Fibroblast of upper back skin (primary cell): ENCODE measurements around the gene DNAJB1.
"Not testable (repeated sequence)": the region's sequence is repeated elsewhere in the genome, so short reads cannot be mapped to it uniquely, and the experiment has no call there.

Source experiments
- DNase-seq: peaks from one replicate; pipeline ENCODE4 v3.0.0-alpha.2; 2013

DNAJB1 gene

DNA sequence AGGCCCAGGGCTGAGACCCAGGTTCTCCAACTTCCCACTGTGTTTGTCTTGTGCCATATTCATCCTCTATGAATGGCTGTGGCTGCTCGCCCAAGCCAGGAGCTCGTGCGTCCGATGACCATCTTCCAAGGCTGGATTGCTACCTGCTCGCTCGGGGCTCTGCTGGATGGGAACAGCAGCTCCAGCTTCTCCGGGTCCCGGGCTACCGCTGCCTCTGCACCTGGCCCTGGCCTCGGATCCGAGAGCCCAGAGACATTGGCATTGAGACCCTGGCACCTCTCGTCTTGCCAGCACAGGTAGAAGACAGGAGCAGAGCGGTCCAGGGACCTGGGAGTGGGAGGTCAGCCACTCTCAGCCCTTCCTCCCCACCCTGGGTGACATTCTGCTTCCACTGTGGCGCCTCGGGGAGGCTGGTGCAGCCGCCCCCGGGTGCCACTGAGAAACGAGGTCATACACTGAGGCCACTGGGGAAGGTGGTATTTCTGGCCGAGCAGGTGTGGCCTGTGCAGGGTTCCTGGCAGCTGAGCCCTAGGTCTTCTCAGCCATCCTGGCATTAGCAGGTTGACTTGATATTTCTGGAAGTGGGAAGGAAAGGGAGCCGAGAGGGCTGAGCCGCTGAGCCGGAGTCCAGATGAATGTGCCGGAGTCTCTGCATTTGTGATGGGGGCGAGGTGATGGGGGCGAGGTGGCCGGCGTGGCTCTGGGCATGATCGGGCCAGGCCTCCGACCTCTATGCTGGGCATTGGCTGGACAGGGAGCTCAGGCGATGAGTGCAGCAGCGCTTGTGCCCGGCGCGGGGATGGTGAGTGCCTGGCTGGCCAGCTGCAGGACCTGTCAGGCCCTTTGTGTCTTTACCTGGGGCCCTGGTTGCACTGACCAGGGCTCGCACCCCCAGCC lies 35.1 kb upstream of the DNAJB1 start:
- DNase-seq = no peak

DNA sequence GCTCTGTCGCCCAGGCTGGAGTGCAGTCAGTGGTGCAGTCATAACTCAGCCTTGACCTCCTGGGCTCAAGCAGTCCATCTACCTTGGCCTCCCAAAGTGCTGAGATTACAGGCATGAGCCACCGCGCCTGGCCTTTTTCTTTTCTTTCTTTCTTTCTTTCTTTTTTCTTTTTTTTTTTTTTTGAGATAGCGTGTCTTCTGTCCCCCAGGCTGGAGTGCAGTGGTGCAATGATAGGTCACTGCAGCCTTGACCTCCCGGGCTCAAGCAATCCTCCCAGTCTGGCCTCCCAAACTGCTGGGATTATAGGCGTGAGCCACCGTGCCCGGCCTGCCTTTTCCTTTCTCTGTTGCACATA lies 33.8 kb upstream of the DNAJB1 start:
- DNase-seq = not testable (repeated sequence)

DNA sequence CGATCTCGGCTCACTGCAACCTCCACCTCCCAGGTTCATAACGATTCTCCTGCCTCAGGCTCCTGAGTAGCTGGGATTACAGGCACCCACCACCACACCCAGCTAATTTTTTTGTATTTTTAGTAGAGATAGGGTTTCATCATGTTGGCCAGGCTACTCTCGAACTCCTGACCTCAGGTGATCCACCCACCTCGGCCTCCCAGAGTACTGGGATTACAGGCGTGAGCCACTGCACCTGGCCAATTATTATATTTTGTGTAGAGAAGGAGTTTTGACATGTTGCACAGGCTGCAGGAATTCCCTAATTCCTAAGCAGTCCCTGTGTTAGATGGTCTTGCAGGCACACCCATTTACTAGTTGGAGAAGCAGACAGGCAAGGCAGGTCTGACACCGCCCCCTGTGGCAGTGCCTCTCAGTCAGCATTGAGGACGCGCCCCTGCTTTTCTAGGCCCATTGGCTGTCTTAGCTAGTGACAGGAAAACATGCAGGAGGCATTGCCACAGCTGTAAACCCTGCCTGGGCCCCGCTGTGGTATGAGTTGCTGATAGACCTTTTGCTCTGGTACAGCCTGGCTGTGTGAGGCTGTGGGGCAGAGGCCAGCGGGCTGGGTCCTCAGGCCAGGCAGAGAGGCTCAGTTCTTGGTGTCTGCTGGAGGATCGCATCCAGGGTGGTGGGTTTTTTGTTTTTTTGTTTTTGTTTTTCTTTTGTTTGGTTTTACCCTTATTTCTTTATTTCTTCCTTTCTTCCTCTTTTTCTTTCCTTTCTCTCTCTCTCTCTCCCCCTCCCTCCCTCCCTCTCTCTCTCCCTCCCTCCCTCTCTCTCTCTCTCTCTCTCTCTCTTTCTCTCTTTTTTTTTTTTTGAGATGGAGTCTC lies 33.2 kb upstream of the DNAJB1 start:
- DNase-seq = not testable (repeated sequence)

DNA sequence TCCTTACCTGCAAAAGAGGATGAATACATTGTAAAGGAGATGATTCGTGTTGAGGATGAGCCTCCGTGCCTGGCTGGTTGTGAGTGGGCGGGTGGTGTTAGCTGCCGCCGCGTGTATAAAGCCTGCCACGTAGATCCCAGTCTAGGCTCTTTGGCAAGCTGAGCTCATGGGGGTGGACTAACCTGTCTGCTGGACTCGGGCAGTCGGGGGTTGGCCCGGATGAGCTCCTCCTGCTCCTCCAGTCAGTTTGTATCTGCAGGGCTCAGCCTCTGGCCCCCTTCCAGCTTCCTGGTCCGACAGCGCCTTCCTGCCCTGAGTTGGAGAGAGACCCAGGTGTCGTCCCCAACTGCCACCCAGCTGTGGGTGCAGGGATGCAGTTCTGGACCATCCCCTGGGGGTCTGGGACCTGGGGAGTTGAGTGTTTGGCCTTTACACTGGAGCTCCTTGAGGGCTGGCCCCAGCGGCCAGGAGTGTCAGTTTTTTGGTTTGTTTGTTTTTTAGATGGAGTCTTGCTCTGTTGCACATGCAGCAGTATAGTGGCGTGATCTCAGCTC lies 32.1 kb upstream of the DNAJB1 start:
- DNase-seq = no peak

DNA sequence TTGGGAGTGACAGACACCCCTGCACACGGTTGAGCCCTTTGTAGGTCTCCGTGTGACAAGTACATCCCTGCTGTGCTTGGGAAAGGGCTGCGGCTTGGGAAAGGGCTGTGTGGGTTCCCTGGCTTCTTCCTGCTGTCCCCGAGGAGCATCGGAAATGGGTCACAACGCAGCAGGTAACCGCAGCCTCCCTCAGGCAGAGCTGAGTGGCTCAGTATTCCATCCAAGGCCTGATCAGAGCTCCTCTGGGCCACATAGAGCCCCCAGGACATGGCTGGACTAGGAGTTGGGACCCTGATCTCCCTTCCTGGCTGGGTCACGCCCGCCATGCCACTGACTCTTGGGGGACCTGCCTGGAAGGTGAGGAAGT lies 27.5 kb upstream of the DNAJB1 start:
- DNase-seq = no peak

DNA sequence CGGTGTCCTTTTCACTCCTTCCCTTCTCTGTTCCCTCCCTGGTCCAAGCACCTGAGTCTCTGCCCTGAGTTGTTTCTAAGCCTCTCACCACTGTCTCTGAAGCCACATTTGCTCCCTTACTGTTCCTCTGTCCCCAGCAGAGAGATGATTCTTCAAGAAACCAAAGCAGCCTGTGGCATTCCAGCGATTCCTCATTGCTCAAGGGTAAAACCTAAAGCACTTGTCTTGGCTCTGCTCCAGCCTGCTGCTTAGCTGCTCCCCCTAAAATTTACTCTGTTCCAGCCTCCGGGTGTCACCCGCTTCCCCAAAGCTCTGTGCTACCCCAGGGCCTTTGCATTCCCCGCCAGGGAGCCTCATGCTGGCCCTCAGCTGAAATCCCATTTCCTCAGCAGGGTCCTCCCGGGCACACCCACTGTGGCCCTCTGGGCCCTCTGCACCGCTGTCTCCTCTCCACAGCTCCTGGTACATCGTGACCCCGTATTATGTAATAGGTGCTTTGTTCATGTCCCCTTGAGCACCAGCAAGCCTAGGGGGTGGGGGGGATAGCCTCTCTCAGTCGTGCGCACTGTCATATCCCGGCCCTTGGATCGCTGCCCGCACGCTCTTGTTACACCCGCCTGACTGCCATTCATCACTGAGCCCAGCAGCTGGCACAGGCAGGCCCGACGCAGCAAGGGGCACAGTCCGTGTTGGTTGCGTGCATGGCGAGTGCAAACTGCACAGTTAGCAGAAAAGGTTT lies 26.9 kb upstream of the DNAJB1 start:
- peak; percentile 25 for DNase-seq

DNA sequence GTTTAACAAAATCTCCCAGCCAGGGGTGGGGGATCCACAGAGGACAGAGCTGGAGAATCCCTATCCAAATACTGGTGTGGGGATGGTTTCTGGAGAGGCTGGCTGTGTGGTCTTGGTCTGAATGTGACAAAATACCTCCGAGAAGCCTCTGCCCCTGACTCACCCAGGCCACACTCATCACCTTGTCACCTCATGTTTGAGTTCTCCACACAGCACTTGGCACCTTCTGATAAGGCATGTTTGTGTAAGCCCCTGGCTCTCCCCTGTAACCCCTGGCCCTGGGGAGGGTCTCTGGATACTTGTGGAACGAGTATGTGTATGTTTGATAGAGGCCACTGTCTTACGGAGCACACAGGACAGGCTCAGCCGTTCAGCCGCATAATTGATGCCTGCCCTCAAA lies 25.9 kb upstream of the DNAJB1 start:
- no peak for DNase-seq

DNA sequence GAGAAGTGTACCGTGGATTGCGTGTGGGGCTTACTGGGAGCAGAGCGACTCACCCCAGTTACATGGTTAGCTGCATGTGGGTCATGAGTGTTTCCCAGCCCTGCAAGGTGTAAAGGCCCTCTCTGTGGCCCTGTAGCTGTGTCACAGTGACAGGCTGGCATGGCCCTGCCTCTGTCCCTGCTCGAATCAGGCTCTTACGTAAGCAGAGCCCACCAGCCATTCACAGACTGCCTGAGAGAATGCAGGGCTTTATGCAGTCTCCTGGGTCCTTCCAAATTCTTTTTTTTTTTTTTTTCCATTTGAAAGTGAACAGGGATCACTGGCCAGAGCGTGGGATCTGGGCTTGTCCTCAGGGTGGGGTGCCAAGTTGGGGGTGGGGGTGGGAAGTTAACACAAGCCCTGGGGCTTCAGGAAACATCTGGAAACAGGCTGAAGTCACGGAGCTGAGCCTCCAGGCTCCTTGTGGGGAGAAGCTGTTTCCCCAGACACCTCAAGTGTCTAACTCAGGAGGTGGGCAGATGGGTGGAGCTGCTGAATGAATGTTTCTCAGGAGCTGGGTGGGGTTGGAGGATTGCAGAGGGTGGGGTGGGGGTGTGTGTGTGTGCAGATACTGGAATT lies 24.6 kb upstream of the DNAJB1 start:
- DNase-seq = no peak

DNA sequence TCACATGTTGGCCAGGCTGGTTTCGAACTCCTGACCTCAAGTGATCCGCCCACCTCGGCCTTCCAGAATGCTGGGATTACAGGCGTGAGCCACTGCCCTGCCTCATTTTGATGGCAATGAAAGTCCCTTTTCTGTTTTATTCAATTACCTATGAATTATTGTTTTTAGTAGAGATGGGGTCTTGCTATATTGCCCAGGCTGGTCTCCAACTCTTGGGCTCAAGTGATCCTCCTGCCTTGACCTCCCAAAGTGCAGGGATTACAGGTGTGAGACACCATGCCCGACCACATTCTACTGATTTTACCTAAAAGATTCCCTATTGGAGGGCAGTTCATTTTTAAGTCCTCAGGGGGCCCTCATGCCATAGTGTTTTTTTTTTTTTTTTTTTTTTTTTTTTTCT lies 23.8 kb upstream of the DNAJB1 start:
- not testable (repeated sequence) for DNase-seq

DNA sequence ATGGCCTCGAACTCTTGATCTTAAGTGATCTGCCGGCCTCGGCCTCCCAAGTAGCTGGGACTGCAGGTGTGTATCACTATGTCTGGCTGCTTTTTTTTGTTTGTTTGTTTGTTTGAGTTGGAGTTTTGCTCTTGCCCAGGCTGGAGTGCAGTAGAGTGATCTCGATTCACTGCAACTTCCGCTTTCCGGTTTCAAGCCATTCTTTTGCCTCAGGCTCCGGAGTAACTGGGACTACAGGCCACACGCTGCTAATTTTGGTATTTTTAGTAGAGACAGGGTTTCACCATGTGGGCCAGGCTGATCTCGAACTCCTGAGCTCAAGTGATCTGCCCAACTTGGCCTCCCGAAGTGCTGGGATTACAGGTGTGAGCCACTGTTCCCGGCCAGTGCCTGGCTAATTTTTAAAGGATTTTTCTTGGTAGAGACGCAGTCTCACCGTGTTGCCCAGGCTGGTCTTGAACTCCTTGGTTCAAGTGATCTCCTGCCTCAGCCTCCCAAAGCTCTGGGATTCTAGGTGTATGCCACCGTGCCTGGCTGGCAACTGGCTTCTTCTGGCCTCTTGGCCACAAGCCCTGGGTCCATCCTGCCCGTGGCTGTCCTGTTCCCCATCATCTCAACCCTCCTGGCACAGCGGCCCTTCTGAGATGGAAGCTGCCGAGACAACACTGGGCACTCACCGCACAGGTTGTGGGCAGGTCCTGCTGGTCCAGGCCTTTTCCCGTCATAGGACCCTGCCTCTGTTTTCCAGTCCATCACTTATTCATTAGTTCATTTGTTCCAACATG lies 22.7 kb upstream of the DNAJB1 start:
- no peak for DNase-seq

DNA sequence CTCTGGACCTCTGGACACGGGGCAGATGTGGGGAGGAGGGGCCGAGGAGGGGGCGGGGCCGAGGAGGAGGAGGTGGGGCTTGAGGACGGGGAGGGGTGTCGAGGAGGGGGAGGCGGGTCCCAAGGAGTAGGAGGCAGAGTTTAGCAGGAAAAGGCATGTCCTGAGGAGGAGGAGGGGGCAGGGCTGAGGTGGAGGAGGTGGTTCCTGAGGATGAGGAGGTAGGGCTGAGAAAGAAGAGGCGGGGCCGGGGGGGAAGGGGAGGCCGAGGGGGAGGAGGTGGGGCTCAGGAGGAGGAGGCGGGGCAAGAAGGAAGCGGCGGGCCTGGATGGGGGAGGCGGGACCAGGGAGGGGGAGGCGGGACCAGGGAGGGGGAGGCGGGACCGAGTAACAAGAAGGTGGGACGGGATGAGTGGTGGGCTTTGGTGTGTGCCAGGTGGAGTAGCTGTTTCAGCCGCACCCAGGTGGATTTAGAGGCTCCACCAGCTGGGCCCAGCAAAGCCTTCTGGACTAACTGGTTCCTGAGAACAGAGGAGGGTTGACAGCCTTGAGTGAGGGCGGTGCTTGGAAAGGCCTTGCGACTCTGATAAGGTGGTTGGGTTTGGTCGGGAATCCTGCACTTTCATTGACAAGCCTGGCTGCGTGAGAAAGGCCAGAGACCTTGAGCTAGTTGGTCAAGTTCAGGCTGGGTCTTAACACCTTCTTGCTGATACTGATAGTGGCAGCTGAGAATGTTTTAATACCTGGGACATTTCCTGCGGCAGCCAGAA lies 18.9 kb upstream of the DNAJB1 start:
- DNase-seq = peak; percentile 34

DNA sequence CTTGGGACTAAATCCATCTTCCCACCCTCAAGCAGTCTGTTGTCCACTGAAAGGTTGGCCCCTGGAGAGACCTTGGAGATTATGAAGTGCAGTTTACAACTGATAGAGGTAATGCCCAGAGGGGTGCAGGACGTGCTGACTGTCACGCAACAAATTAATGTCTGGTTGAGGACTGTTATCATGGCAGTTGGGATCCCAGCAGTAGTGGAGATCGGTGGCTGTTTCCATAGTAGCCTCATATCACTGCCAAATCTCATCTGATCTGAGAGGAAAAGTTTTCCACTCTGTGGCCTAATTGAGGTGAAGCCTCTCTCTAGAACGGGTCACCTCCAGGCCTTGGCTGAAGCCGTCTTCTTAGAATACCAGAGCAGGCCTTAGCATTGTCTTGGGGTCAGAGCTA lies 15.3 kb upstream of the DNAJB1 start:
- no peak for DNase-seq

DNA sequence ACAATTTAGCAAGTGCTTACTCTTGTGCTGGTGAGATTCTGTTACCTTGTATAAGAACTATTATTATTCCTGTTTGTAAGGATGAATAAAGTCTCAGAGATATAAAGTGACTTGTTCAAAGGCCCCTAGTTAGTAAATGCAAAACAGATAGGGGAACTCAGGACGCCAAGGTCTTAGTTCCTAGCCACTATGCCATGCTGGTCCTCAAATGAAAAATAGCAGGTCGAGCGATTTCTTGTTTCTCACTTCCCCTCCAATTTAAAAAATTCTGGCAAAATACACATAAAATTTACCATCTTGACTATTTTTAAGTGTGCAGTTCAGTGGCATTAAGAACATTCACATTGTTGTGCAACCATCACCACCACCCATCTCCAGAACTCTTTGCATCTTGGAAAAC lies 12.3 kb upstream of the DNAJB1 start:
- DNase-seq = no peak

DNA sequence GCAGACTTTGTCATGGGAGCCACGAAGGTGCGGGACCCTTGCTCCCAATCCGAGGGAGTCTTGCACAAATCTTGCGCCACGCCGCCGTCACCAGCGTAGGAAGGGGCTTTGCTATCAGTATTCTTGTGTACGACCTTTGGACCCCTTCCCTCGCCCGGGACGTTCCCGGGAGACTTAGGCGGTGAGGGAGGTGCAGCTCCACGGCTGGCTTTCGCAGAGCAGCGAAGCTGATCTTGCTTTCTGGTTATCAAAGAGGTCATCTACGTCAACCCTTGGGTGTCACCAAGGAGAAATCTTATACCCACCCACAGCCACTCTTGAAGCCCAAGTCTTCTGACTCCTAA lies 11.8 kb upstream of the DNAJB1 start:
- DNase-seq = no peak

DNA sequence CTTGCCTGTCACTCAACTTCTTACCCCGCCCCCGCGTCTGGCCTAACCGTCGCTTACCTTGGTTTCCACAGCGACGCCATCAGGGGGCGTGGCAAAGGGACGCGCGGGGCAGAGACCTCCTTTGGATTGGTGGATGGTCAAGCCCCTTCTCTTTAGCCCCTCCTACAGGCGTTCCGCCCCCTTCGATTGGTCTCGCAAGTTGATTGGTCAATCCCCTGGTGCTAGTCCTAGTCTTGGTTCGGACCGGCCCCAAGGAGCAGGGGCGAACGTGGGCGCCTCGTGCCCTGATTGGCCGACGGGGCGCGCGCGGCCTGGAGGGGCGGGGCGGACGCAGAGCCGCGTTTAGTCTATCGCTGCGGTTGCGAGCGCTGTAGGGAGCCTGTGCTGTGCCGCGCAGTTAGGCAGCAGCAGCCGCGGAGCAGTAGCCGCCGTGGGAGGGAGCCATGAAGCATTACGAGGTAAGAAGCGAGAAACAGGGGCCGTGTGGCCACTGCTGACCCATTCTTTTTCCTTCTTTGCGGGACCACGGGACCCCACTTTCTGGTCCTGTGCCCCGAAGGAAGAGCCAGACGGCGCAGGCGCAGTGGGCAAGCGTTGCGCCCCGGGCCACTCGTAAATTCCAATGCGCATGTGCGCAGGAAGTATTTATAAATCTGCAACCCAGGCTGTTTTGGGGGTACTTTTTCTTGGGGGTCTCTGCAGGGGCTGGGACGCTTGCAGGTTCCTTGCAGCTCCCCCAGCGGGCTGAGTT lies 11.2 kb upstream of the DNAJB1 start, which contains the start of gene TECR:
Gene TECR (plus strand): TSS at position 341 of the 751 bp plus-strand sequence. CDS start 103 bp downstream, at position 444.
- peak; percentile 100 for DNase-seq

DNA sequence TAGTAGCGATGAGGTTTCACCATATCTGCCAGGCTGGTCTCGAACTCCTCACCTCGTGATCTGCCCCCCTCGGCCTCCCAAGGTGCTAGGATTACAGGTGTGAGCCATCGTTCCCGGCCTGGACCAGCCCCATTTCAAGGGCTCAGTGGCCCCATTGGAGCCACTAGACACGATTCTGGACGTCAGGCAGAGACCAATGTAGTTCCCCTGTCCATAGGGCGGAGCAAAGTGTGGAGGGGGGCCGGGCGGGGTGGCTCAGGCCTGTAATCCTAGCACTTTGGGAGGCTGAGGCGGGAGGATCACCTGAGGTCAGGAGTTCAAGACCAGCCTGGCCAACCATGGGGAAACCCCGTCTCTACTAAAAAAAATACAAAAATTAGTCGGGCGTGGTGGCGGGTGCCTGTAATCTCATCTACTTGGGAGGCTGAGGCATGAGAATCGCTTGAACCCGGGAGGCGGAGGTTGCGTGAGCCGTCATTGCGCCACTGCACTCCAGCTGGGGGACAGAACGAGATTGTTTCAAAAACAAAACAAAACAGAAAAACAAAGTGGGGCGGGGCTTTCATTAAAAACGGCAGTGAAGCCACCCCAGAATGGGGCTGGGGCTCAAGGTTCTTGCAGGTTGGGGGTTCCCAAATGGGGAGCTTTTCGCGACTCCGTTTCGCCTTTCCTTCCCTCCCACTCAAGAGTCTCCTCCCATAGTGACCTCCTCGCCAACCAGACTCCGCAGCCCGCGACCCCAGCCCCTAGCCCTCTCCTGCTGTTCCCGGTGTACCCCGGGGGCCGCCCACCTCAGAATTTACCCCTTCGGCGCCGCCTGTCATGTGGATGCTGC lies 10.4 kb upstream of the DNAJB1 start:
- no peak for DNase-seq

DNA sequence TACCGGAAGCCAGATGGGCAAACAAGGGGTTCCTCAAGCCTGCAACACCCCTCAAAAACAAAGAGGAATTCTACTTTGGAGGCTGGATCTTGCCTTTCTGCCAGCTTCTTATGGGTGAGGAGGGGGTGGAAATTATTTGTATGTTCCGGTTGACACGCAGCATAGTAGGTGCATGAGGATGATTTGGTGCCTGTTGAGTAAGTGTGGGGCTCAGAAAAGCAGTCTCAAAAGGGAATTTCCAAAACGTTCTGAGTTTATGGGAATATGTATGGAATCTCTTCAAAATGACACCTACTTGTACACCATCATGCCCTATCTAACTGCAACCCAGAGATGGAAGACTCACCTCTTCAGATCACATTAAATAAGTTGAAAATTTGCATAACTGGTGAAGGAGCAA lies 8.2 kb upstream of the DNAJB1 start:
- DNase-seq = no peak

DNA sequence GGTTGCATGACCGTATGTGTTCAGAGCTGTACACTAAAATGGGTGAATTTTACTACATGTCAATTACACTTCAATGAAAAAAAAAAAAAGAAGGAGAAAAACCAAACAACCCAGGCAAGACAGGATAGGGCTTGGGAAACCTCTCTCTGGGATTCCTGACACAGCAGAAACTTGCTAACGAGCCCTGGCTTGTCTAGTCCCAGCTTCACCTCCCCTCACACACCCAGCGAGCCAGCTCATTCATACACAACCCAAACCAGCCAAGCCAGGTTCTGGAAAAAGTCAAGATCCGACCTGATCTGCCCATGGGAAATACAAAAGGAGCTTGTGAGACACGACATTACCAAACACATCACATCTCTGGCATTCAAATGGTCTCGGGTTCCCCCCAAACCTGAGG lies 7.5 kb upstream of the DNAJB1 start:
- no peak for DNase-seq

DNA sequence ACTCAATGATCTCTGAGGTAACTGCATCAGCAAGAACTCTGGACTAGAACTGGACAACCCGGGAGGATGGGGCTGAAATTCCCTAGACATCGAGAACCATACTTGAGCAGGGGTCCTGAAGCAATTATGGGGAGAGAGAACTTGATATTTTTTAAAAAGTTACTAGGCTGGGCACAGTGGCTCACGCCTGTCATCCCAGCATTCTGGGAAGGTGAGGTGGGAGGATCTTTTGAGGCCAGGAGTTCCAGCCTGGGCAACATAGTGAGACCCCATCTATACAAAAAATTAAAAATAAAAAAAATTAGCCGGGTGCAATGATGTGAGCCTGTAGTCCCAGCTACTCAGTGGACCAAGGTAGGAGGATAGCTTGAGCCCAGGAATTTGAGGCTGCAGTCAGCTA lies 2.3 kb upstream of the DNAJB1 start:
- DNase-seq = no peak
